Body of pancreas (tissue), 4 donors: ENCODE measurements around the gene SLX9. TPM values are rescaled to one million over a fixed set of nuclear protein-coding genes. Genes with fewer than 3 reads are reported as not detected.

Experiments used
- ATAC-seq: fragments of 150-250 bp; one replicate; pipeline ENCODE4 v1.9.1; 2016
- DNase-seq, 4 donors: peaks; one replicate each; pipeline ENCODE4 v3.0.0-alpha.2; 2019
- H3K27ac ChIP-seq, 4 donors: fragments of 200-600 bp; sonication (generic); 1 replicate in 3 of 4; 2 replicates in 1 of 4; pipeline versions ENCODE4 v1.5.1 to v1.6.1; 2016 to 2019; ENCODE audit warnings: mild to moderate bottlenecking in 1 of 4, mixed read lengths in 1 of 4, moderate library complexity in 1 of 4
- H3K27me3 ChIP-seq, 2 donors: fragments of 200-600 bp; sonication (generic); one replicate each; pipeline ENCODE4 v1.6.0; 2016; ENCODE audit warnings: mild to moderate bottlenecking in 1 of 2
- H3K36me3 ChIP-seq, 2 donors: fragments of 200-600 bp; sonication (generic); replicated peaks in 1 of 2; 2 replicates each; pipeline ENCODE4 v1.5.1; 2016; ENCODE audit warnings: low read depth in 2 of 2; ENCODE audit not compliant: insufficient read depth in 1 of 2
- H3K4me1 ChIP-seq: fragments of 200-600 bp; sonication (generic); one replicate; pipeline ENCODE4 v1.6.0; 2016
- H3K4me3 ChIP-seq, 2 donors: fragments of 200-600 bp; sonication (generic); 1 replicate in 1 of 2; 2 replicates in 1 of 2; pipeline ENCODE4 v1.5.1; 2016 to 2019
- H3K9me3 ChIP-seq, 3 donors: fragments of 200-600 bp; sonication (generic); 1 replicate in 2 of 3; 2 replicates in 1 of 3; pipeline ENCODE4 v1.5.1; 2016
- CTCF ChIP-seq, 7 experiments: fragments of 450-650 bp in 4 of 7; fragments of 200-600 bp in 3 of 7; sonication (generic) in 3 of 7; IDR thresholded peaks; one replicate each; pipeline ENCODE4 v1.5.1; 2016 to 2019; ENCODE audit warnings: antibody characterized with exemption in 7 of 7
- POLR2A ChIP-seq, 3 donors: fragments of 450-650 bp; IDR thresholded peaks; one replicate each; pipeline ENCODE4 v1.6.1; 2016; ENCODE audit warnings: antibody characterized with exemption in 3 of 3, mild to moderate bottlenecking in 2 of 3
- WGBS, 2 donors: methylation state at CpG; one replicate each; pipeline ENCODE4 v1.1.5; 2017; 5-methylcytosine and 5-hydroxymethylcytosine counted together
- intact Hi-C: fragments of 100-400 bp; cut with DNase I; formaldehyde crosslinking; loops from one replicate; pipeline ENCODE4 v1.15.1; 2023
- total RNA-seq, 2 donors: library from RNA; depleted of rRNA; stranded (reverse); fragments of >200 nt; gene quantifications; one replicate each; pipeline ENCODE4 v1.1.0, GENCODE V29; 2016

SLX9 gene
- total RNA-seq, 2 donors from 2014 or later: 5.6 to 9.3 TPM

GRCh38 chr21:44918581-44919033 is 21.2 kb upstream of the SLX9 start:
- Histone ChIP-seq H3K27ac (no peak overlapping the region), H3K36me3 (no peaks in the 10 kb centered on the region), H3K9me3 (no peaks in the 10 kb centered on the region), H3K27me3 (peaks cover 0 to 3% of the 10 kb centered on the region in 2 donors), H3K4me1 (no peaks in the 10 kb centered on the region), H3K4me3 (no peak overlapping the region)
- DNase-seq (no peak), ATAC-seq (peak; percentile 18)
- no peak for TF ChIP-seq POLR2A (IDR thresholded peaks at IDR 0.05)
- TF ChIP-seq CTCF (IDR thresholded peaks at IDR 0.05): no peak
- 37 to 39% methylated on average over 7 to 12 of the region's 13 CpGs for WGBS, 2 donors
- intact Hi-C loops: no loop called here

- WGBS, 2 donors: 33 to 39% methylated on average over 12 to 21 of the region's 26 CpGs
- H3K36me3 ChIP-seq: no peaks in the 10 kb centered on the region
- H3K4me1 ChIP-seq: no peaks in the 10 kb centered on the region
- H3K27me3 ChIP-seq: peaks cover 0 to 3% of the 10 kb centered on the region in 2 donors
- H3K9me3 ChIP-seq: no peaks in the 10 kb centered on the region
- intact Hi-C loops: no loop called here
- H3K4me3 ChIP-seq: no peak overlapping the region
- TF ChIP-seq CTCF (IDR thresholded peaks at IDR 0.05): no peak
- no peak for TF ChIP-seq POLR2A (IDR thresholded peaks at IDR 0.05)
- DNase-seq (peak in 1 of 4 donors; percentile 30), ATAC-seq (no peak)
- no peak overlapping the region for H3K27ac ChIP-seq
Measured at GRCh38 chr21:44919111-44919912, 20.5 kb upstream of the SLX9 start.

- peak overlapping the region in 1 of 4 donors; percentile 33 for H3K27ac ChIP-seq
- no peaks in the 10 kb centered on the region for H3K9me3 ChIP-seq
- intact Hi-C loops: no loop called here
- peaks cover 0 to 3% of the 10 kb centered on the region in 2 donors for H3K27me3 ChIP-seq
- 46 to 50% methylated on average over 17 to 25 of the region's 28 CpGs for WGBS, 2 donors
- ATAC-seq: no peak
- TF ChIP-seq POLR2A (IDR thresholded peaks at IDR 0.05): no peak
- TF ChIP-seq CTCF (IDR thresholded peaks at IDR 0.05): no peak
- no peak overlapping the region for H3K4me3 ChIP-seq
- DNase-seq: no peak
- H3K4me1 ChIP-seq: no peaks in the 10 kb centered on the region
- H3K36me3 ChIP-seq: no peaks in the 10 kb centered on the region
Measured at GRCh38 chr21:44919913-44920693, 19.7 kb upstream of the SLX9 start.

- no peaks in the 10 kb centered on the region for H3K9me3 ChIP-seq
- WGBS, 2 donors: 42 to 44% methylated on average over 27 to 29 of the region's 29 CpGs
- ATAC-seq (no peak), DNase-seq (peak in 1 of 4 donors; percentile 60)
- no peak within 1 kb of the TSS for H3K4me3 ChIP-seq
- peaks cover 0 to 3% of the 10 kb centered on the region in 2 donors for H3K27me3 ChIP-seq
- no peaks in the 10 kb centered on the region for H3K4me1 ChIP-seq
- peak within 1 kb of the TSS in 1 of 4 donors; percentile 33 for H3K27ac ChIP-seq
- TF ChIP-seq CTCF (IDR thresholded peaks at IDR 0.05) (no peak), POLR2A (IDR thresholded peaks at IDR 0.05) (peak in 1 of 3 donors; percentile 26)
- no peaks in the 10 kb centered on the region for H3K36me3 ChIP-seq
- intact Hi-C loops: no loop called here
Measured at GRCh38 chr21:44920694-44921604, 18.9 kb upstream of the SLX9 start, which contains the start of gene ITGB2. TSS of gene ITGB2 (minus strand) at chr21:44920899. CDS start at chr21:44910782, 10,117 bp downstream.
